GM18505 (cell line): ENCODE data around the gene GSG1L2.

Experiments used
- ATAC-seq: cut with Tn5 transposase; IDR thresholded peaks from one replicate; pipeline ENCODE4 v1.9.1; 2021; ENCODE audit not compliant: unreplicated experiment
- POLR2A ChIP-seq: IDR thresholded peaks from 4 replicates; pipeline ENCODE4 v1.6.1; 2011; ENCODE audit warnings: borderline replicate concordance; ENCODE audit not compliant: insufficient read depth, insufficient read length; ENCODE audit errors: extremely low read depth

Gene GSG1L2

DNA sequence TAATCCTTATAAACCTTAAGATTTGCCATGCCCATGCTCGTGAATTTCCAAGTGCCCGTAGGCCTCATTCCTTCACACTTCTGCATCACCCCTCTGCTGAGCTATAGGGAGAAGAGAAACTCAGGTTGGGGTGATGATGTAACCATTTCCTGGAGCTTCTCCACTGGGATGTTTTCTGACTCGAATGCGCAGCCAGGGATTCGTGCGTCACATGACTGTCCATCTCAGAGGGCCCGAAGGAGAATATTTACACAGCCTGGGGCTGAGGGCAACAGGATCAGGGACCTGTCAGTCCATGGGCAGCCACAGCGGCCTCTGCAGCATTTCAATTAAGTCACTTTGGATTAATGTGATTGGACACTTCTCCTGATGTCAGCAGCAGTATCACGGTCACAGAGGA is 8.7 kb downstream of the GSG1L2 start:
- no peak for TF ChIP-seq POLR2A
- no peak for ATAC-seq

DNA sequence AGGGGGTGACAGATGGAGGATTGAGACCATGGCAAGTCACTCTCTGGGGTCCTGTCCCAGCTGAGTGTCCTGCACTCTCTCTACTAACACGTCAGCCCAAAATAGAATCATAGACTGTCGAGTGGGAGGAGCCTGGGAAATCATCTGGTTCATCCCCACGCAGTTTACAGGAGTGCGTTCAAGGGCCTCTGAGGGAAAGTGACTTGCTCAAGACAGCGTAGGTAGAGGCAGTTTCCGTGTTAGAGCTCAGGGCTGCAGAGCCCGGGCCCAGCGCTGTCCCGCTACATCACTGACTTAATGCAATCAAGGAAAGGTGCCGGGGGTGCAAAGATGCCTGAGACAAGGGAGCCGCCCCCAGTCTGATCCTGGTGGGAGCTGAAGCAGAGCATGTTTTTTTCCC is 10.3 kb downstream of the GSG1L2 start:
- TF ChIP-seq POLR2A: no peak
- no peak for ATAC-seq

- no peak for ATAC-seq
- no peak for TF ChIP-seq POLR2A
Measured at GRCh38 chr17:9811086-9811485, 10.8 kb downstream of the GSG1L2 start.

GRCh38 chr17:9810100-9810949 is 11.6 kb downstream of the GSG1L2 start:
- ATAC-seq: no peak
- TF ChIP-seq POLR2A: no peak

DNA sequence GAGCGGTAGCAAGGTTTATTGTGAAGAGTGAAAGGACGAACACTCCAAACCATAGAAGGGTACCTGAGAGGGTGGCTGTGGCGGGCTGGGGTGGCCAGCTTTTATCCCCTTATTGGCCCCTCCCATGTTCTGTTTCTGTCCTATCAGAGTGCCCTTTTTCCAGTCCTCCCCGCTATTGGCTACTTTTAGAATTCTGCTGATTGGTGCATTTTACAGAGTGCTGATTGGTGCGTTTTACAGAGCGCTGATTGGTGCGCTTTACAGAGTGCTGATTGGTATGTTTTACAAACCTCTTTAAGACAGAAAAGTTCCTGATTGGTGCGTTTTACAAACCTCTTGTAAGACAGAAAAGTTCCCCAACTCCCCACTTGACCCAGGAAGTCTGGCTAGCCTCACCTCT is 12.5 kb downstream of the GSG1L2 start:
- TF ChIP-seq POLR2A: no peak

GRCh38 chr17:9806699-9807098 is 15.2 kb downstream of the GSG1L2 start:
- no peak for TF ChIP-seq POLR2A
- ATAC-seq: no peak

More for the DNA sequence above, 12.5 kb downstream of the GSG1L2 start:
- ATAC-seq: no peak

GRCh38 chr17:9805769-9806168 is 16.1 kb downstream of the GSG1L2 start:
- no peak for ATAC-seq
- no peak for TF ChIP-seq POLR2A

DNA sequence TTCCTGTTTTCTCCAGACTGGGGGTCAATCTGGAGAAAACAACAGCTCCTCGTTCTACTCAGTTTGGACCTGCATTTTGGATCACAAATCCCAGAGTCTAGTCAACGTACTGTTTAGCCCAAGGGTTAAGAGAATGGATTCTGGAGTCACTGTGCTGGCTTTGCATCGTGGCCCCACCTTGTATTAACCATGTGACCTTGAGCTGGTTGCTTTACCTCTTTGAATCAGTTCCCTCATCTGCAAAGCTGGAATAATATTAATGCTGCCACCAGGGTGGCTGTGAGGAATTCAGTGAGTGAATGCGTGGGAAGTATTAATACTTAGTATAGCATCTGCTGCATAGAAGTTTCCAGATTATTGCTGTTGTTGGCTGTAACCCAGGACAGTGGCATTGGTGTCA is 19.2 kb downstream of the GSG1L2 start:
- no peak for ATAC-seq
- no peak for TF ChIP-seq POLR2A

- TF ChIP-seq POLR2A: no peak
- ATAC-seq: no peak
Measured at GRCh38 chr17:9802294-9802693, 19.6 kb downstream of the GSG1L2 start.

GRCh38 chr17:9801505-9801904 is 20.4 kb downstream of the GSG1L2 start:
- ATAC-seq: no peak
- no peak for TF ChIP-seq POLR2A

GRCh38 chr17:9798724-9799123 is 23.2 kb downstream of the GSG1L2 start:
- no peak for TF ChIP-seq POLR2A
- no peak for ATAC-seq

- TF ChIP-seq POLR2A: no peak
- ATAC-seq: no peak
Measured at GRCh38 chr17:9798008-9798407, 23.9 kb downstream of the GSG1L2 start.

- TF ChIP-seq POLR2A: no peak
- no peak for ATAC-seq
Measured at GRCh38 chr17:9792181-9792840, 29.6 kb downstream of the GSG1L2 start.

DNA sequence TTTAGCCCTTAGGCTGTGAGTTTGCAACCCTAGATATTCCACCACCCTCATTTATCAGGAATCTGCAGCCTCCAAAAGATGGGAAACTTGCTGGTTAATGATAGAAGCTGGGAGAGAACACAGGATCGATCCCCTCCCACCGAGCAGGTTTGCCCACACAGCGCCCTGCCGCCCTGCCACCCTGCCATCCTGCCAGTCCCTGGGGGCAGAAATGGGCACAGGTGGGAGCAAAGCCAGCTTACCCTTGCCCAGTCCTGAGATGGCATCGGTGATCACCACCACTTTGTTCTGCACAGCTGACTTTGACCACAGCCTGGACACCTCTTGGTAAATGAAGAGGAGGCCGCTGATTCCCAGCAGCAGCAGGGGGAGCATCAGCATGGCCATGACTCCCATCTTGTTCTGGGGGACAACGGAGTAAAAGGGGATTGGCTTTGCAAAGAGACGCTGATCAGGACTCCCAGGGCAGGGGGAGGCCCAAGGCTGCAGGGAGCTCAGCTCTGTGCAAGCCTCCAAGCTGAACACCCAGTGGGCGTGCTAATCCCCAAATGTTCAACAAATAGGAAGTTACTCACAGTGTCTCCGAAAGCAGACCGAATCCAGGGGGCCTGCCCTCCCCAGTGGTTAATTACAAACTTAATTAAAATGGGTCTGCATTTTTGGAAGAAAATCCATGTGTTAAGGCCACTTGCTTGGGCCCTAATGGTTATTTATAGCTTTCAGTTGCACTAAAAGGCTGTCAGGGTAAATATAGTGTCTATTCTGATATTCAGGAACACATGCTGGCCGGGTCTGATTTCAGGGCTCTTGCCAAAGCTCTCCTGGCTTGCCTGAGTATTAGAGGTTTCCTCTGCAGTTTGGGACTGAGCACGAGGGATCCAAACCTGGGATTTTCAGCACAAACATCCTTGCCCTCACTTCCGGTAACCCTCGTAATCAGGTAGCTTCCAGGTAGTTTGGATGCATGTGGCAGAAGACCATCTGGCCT is 30.7 kb downstream of the GSG1L2 start, which contains the start of gene DHRS7C:
Gene DHRS7C (minus strand): TSS at position 704 of the 988 bp plus-strand sequence. CDS start 308 bp downstream, at position 396.
- TF ChIP-seq POLR2A: no peak
- no peak for ATAC-seq

GRCh38 chr17:9790316-9790715 is 31.6 kb downstream of the GSG1L2 start:
- ATAC-seq: no peak
- no peak for TF ChIP-seq POLR2A
